Ishikawa (cell line): ENCODE results near the gene LGR4.

Experiments used
- CEBPB ChIP-seq: IDR thresholded peaks from 2 replicates; pipeline ENCODE4 v1.6.1; 2012
- CREB1 ChIP-seq: IDR thresholded peaks from 2 replicates; pipeline ENCODE4 v1.6.1; 2012; ENCODE audit warnings: low read depth
- EGR1 ChIP-seq: IDR thresholded peaks from 2 replicates; pipeline ENCODE4 v1.6.1; 2012
- EP300 ChIP-seq: IDR thresholded peaks from 2 replicates; pipeline ENCODE4 v1.6.1; 2012; ENCODE audit warnings: borderline replicate concordance
- FOXM1 ChIP-seq: IDR thresholded peaks from 2 replicates; pipeline ENCODE4 v1.6.1; 2012; ENCODE audit warnings: low read depth, borderline replicate concordance
- MAX ChIP-seq: IDR thresholded peaks from 2 replicates; pipeline ENCODE4 v1.6.1; 2012
- NFIC ChIP-seq: IDR thresholded peaks from 2 replicates; pipeline ENCODE4 v1.6.1; 2012
- RAD21 ChIP-seq: IDR thresholded peaks from 2 replicates; pipeline ENCODE4 v1.6.1; 2012; ENCODE audit warnings: low read depth
- REST ChIP-seq: IDR thresholded peaks from 2 replicates; pipeline ENCODE4 v1.6.1; 2012; ENCODE audit warnings: low read depth, mild to moderate bottlenecking
- TAF1 ChIP-seq: IDR thresholded peaks from 2 replicates; pipeline ENCODE4 v1.6.1; 2012; ENCODE audit warnings: low read depth, mild to moderate bottlenecking
- TCF12 ChIP-seq: IDR thresholded peaks from 2 replicates; pipeline ENCODE4 v1.6.1; 2012; ENCODE audit warnings: low read depth
- TEAD4 ChIP-seq: IDR thresholded peaks from 2 replicates; pipeline ENCODE4 v1.6.1; 2012
- USF1 ChIP-seq: IDR thresholded peaks from 2 replicates; pipeline ENCODE4 v1.6.1; 2012
- YY1 ChIP-seq: IDR thresholded peaks from 2 replicates; pipeline ENCODE4 v1.6.1; 2012; ENCODE audit warnings: low read depth
- ZBTB7A ChIP-seq: IDR thresholded peaks from 2 replicates; pipeline ENCODE4 v1.6.1; 2012; ENCODE audit warnings: low read depth

Gene LGR4

GRCh38 chr11:27409049-27409448 lies 63.5 kb downstream of the LGR4 start:
- TF ChIP-seq FOXM1, result no peak
- TF ChIP-seq RAD21, result no peak
- no peak for TF ChIP-seq YY1
- TF ChIP-seq TAF1, result no peak
- no peak for TF ChIP-seq EGR1
- TF ChIP-seq MAX, result no peak
- no peak for TF ChIP-seq ZBTB7A
- no peak for TF ChIP-seq CEBPB
- no peak for TF ChIP-seq REST
- TF ChIP-seq TCF12, result no peak
- TF ChIP-seq EP300, result no peak
- no peak for TF ChIP-seq NFIC
- no peak for TF ChIP-seq USF1
- no peak for TF ChIP-seq TEAD4
- TF ChIP-seq CREB1, result no peak

- no peak for TF ChIP-seq TCF12
- no peak for TF ChIP-seq RAD21
- TF ChIP-seq EP300, result no peak
- TF ChIP-seq USF1, result no peak
- TF ChIP-seq FOXM1, result no peak
- TF ChIP-seq TAF1, result no peak
- TF ChIP-seq MAX, result no peak
- TF ChIP-seq ZBTB7A, result no peak
- no peak for TF ChIP-seq REST
- no peak for TF ChIP-seq TEAD4
- no peak for TF ChIP-seq YY1
These were observed 64.3 kb downstream of the LGR4 start for GRCh38 chr11:27408246-27408800.

GRCh38 chr11:27406498-27407354 lies 65.9 kb downstream of the LGR4 start:
- TF ChIP-seq CEBPB (no peak), USF1 (no peak), YY1 (no peak), TAF1 (no peak), EGR1 (no peak), MAX (no peak), TEAD4 (no peak), ZBTB7A (no peak), RAD21 (no peak), TCF12 (no peak), CREB1 (no peak), FOXM1 (no peak), REST (no peak)
